ENCODE data around the gene ZKSCAN8. TPM values are rescaled to one million over a fixed set of nuclear protein-coding genes. Genes with fewer than 3 reads are reported as not detected.

ZKSCAN8 gene
- total RNA-seq, 1 experiment from 2014 or later = 9.6 TPM

DNA sequence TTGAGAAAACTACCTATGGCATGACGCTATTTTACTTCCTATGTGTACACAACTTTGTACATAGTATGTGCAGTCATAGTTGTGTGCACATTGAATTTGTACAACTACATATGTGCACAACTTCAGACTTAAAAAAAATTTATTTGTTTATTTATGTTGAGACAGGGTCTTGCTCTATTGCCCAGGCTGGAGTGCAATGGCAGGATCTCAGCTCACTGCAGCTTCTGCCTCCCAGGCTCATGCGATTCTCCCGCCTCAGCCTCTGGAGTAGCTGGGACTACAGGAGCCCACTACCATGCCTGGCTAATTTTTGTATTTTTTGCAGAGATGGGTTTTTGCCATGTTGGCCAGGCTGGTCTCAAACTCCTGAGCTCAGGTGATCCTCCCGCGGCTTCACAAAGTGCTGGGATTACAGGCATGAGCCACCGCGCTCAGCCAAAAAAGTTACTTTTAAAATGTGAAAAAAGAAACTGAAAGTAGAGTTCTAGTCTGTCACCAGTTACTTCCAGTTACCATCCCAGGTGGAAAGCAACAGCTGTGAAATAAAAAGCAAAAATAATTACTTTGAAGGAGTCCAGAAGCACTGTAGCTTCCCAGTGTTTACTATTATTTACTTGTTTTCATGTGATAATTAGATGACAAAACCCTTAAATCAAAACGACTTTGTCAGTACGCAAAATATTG lies 1.7 kb upstream of the ZKSCAN8 start:
- DNase-seq (ENCODE audit: low read depth) = no peak

- DNase-seq (ENCODE audit: low read depth) = no peak
Observed at GRCh38 chr6:28140616-28141015, 1.1 kb upstream of the ZKSCAN8 start.

DNA sequence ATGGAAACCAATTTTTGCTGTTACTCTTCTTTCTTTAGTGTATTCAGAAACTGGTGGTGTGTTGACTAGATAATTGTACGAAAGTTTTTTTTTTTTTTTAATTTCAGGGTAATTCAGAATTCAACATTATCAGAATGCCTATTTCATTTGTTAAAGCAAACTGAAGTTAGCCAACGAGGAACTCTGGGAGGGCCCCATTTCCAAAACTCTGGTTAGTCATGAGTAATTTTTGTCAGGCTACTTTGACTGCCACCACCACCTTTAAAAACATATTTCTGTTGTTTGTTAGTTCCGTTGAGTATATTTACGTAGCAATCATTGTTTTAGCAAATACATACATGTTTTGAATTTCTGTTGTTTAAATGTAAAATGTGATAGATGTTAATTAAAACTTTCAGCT lies 763 bp downstream of the ZKSCAN8 start:
- DNase-seq (ENCODE audit: low read depth) = no peak

DNA sequence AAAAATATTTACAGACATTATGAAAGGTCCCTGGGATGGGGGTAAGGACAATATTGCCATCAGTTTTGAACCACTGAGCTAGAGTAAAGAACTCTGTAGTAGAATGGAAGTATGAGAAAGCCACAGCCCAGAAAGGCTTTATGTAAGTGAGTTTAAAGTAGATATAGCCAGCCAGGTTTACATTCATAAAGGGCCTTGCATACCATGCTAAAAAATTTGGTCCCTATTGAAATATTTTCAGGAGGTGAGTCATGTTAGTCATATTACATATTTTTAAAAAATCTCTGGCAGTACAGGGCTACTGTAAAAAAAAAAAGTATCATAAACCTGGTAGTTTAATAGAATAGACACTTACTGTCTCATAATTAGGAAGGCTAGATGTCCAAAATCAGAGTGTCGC lies 3.5 kb downstream of the ZKSCAN8 start:
- DNase-seq (ENCODE audit: low read depth) = no peak

DNA sequence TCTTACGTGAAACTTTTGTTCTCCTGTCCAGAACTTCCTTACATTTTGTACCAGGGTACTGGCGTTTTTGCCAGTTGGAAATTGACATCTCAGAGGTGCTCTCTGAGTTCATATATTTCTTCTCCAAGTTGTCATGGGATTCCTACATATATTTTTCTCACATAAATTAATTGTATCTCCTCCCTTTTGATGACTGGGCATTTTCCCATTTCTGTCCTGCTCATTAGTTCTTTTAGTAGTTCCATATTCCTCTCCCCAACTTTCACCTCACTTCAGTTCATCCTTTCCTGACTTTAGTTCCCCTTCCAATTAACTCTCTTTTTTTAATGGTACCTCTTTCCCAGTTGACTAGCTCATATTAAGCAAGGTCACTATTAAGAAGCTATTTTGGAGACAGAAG lies 10.8 kb downstream of the ZKSCAN8 start:
- DNase-seq (ENCODE audit: low read depth) = no peak

DNA sequence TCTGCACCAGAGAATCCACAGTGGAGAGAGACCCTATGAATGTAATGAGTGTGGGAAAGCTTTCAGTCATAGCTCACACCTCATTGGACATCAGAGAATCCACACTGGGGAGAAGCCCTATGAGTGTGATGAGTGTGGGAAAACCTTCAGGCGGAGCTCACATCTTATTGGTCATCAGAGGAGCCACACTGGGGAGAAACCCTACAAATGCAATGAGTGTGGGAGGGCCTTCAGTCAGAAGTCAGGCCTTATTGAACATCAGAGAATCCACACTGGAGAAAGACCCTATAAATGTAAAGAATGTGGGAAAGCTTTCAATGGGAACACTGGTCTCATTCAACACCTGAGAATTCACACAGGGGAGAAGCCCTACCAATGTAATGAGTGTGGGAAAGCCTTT lies 11.9 kb downstream of the ZKSCAN8 start:
- DNase-seq (ENCODE audit: low read depth) = no peak

GRCh38 chr6:28154357-28154756 lies 12.7 kb downstream of the ZKSCAN8 start:
- DNase-seq (ENCODE audit: low read depth) = no peak

DNA sequence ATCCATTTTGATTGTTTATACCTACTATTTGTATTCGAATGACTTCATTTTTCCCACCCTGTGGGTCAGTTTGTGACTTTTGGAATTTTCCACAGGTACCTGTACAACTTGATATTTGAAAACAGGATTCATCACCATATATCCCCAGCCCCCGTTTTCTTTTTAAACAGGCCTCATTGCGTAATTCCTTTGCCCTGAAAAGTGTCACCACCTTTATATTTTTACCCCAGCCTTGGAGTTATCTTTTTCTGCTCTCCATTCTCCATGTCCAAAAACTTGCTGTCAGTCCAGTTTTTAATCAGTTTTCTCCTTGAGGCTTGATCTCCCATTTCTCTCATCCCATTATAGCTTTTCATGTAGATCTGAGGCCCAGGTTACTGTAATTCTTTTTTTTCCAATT lies 16.6 kb downstream of the ZKSCAN8 start:
- DNase-seq (ENCODE audit: low read depth) = no peak

GRCh38 chr6:28159029-28159607 lies 17.4 kb downstream of the ZKSCAN8 start:
- no peak for DNase-seq (ENCODE audit: low read depth)

DNA sequence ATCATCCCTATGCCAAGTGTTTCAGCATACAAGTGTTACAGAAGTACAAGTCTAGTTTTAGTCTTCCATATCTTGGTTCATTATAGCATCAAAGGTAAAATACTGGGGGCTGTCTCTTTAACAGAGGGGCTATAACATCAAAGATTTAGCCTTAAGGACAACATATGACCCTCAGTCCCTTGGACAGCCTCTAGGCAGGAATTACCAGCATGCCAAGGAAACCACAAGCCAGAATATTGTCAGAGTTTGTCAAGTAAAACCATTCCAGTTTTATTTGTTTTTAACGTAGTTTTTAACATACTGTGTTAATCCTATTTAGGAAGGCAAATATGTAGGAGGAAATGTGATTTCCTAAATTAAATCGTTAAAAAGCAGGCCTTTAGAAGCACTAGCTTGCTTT lies 18.6 kb downstream of the ZKSCAN8 start:
- no peak for DNase-seq (ENCODE audit: low read depth)

- DNase-seq (ENCODE audit: low read depth) = peak; percentile 78
Observed at GRCh38 chr6:28161410-28162079, 19.9 kb downstream of the ZKSCAN8 start.

DNA sequence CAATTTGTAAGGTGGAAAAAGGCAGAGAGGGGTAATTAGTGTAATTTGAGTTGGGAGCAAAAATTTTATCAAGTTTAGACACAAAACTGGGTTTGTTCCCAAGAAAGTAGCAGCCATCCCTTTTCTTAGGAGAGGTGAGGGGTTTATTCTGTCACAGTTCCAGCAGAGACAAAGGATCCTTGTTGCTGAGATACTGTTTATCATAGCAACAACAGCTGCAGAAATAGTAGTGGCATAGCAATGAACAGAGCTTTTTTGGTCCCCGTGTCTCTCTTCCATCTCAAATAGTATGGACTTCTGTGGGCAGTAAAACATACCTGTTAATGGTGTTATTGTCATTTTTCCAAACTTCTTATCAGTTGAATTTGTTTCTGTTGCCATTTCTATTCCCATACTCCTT lies 23.9 kb downstream of the ZKSCAN8 start:
- DNase-seq (ENCODE audit: low read depth) = no peak

- DNase-seq (ENCODE audit: low read depth) = peak; percentile 73
Observed at GRCh38 chr6:28167068-28167467, 25.4 kb downstream of the ZKSCAN8 start.

- DNase-seq (ENCODE audit: low read depth) = no peak
Observed at GRCh38 chr6:28167926-28168325, 26.2 kb downstream of the ZKSCAN8 start.

GRCh38 chr6:28171271-28171670 lies 29.6 kb downstream of the ZKSCAN8 start:
- DNase-seq (ENCODE audit: low read depth) = no peak

- DNase-seq (ENCODE audit: low read depth) = no peak
Observed at GRCh38 chr6:28172006-28172405, 30.3 kb downstream of the ZKSCAN8 start.

DNA sequence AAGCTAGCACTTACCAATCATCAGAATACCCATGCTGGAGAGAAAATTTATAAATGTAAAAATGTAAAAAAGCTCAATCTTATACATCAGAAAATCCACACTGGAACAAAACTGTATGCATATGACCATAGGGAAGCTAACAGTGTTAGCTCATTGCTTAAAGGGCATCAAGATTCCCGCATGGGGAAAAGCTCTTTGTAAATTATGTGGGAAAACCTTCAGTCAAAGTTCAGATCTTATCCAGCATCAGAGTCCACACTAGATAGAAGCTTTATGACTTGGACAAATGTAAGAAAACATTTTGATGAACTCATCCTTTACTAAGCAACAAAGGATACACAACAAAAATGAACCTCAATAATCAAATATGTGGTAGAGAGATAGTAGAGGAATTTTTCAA lies 34.7 kb downstream of the ZKSCAN8 start:
- DNase-seq (ENCODE audit: low read depth) = no peak

- no peak for DNase-seq (ENCODE audit: low read depth)
Observed at GRCh38 chr6:28182255-28182654, 40.6 kb downstream of the ZKSCAN8 start.

GRCh38 chr6:28188111-28188979 lies 46.7 kb downstream of the ZKSCAN8 start:
- DNase-seq (ENCODE audit: low read depth) = no peak

DNA sequence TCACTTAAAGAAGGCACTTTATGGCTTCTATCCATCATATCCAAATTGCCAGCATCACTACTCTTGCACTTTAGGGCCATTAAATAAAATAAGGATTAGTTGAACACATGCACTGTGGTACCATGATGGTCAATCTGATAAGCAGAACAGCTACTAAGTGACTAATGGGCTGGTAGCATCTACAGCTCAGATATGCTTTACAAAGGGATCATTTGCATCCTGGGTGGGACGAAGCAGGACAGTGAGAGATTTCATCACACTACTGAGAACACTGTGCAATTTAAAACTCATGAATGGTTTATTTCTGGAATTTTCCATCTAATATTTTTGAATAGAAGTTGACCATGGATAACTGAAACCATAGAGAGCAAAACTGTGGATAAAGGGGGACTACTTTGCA lies 58.3 kb downstream of the ZKSCAN8 start:
- no peak for DNase-seq (ENCODE audit: low read depth)

- no peak for DNase-seq (ENCODE audit: low read depth)
Observed at GRCh38 chr6:28203201-28203600, 61.5 kb downstream of the ZKSCAN8 start.

GRCh38 chr6:28205879-28206278 lies 64.2 kb downstream of the ZKSCAN8 start:
- no peak for DNase-seq (ENCODE audit: low read depth)
